A673 (cell line): ENCODE data around the gene MAOA. TPM values are rescaled to one million over a fixed set of nuclear protein-coding genes. Genes with fewer than 3 reads are reported as not detected.

Source experiments
- BruUV-seq: library from RNA; stranded (reverse); fragments of 400-500 nt; replicated peaks from 2 replicates; lab custom pipeline; 2021; lab: Mats Ljungman, UMichigan
- CTCF ChIA-PET: fragments of 300-600 bp; sonication (Branson Sonifier 250); formaldehyde crosslinking; loops from one replicate; lab custom pipeline; 2022; ENCODE audit warnings: antibody characterized with exemption; lab: Charles Lee
- POLR2A ChIA-PET: fragments of 300-600 bp; sonication (Branson Sonifier 250); formaldehyde crosslinking; loops from one replicate; lab custom pipeline; 2022; ENCODE audit warnings: antibody characterized with exemption; ENCODE audit not compliant: low non-redundant PET; lab: Charles Lee
- DNase-seq: peaks from one replicate; pipeline ENCODE4 v3.0.0-alpha.2; 2015; ENCODE audit warnings: low spot score
- H3K27ac ChIP-seq: fragments of 200-600 bp; sonication (generic); 2 replicates; pipeline ENCODE4 v1.5.1; 2016; ENCODE audit warnings: mixed run types, low read depth, mild to moderate bottlenecking, mixed read lengths, antibody characterized with exemption, low read length; ENCODE audit not compliant: poor library complexity, severe bottlenecking
- H3K27me3 ChIP-seq: fragments of 200-600 bp; sonication (generic); replicated peaks from 2 replicates; pipeline ENCODE4 v1.6.1; 2017; ENCODE audit warnings: mixed run types, low read depth, mild to moderate bottlenecking, mixed read lengths, antibody characterized with exemption, low read length; ENCODE audit not compliant: insufficient read depth, poor library complexity
- H3K36me3 ChIP-seq: fragments of 200-600 bp; sonication (generic); 2 replicates; pipeline ENCODE4 v1.6.1; 2016; ENCODE audit warnings: mixed run types, mild to moderate bottlenecking, mixed read lengths, antibody characterized with exemption, low read length; ENCODE audit not compliant: insufficient read depth, poor library complexity, severe bottlenecking
- H3K4me1 ChIP-seq: fragments of 200-600 bp; sonication (generic); 2 replicates; pipeline ENCODE4 v1.6.1; 2017; ENCODE audit warnings: mixed run types, mild to moderate bottlenecking, mixed read lengths, antibody characterized with exemption, low read length; ENCODE audit not compliant: insufficient read depth, poor library complexity, severe bottlenecking
- H3K4me3 ChIP-seq: fragments of 200-600 bp; sonication (generic); 2 replicates; pipeline ENCODE4 v1.5.1; 2016; ENCODE audit warnings: low read depth, mixed run types, mild to moderate bottlenecking, mixed read lengths, low read length; ENCODE audit not compliant: poor library complexity, severe bottlenecking
- H3K9me3 ChIP-seq: fragments of 200-600 bp; sonication (generic); 2 replicates; pipeline ENCODE4 v1.6.1; 2016; ENCODE audit warnings: mixed run types, low read depth, mild to moderate bottlenecking, mixed read lengths, antibody characterized with exemption, low read length; ENCODE audit not compliant: poor library complexity, severe bottlenecking
- CTCF ChIP-seq: fragments of 300-800, 200-600 bp; sonication (generic); conservative IDR thresholded peaks from 2 replicates; pipeline ENCODE4 v1.5.1; 2017; ENCODE audit warnings: low read depth, mild to moderate bottlenecking, antibody characterized with exemption, low read length, moderate library complexity, mixed read lengths
- EZH2 ChIP-seq: fragments of 200-600 bp; sonication (generic); IDR thresholded peaks from 2 replicates; pipeline ENCODE4 v1.6.1; 2017; ENCODE audit warnings: borderline replicate concordance, low read depth, mild to moderate bottlenecking, mixed read lengths, antibody characterized with exemption, low read length; ENCODE audit not compliant: poor library complexity, severe bottlenecking
- intact Hi-C: fragments of 100-400 bp; cut with micrococcal nuclease; formaldehyde crosslinking; loops from one replicate; pipeline ENCODE4 v1.10.0; 2022; ENCODE audit not compliant: unreplicated experiment
- total RNA-seq: library from RNA; stranded (reverse); gene quantifications from 2 replicates; pipeline ENCODE4 v1.2.3, GENCODE V29; 2021

MAOA gene
- total RNA-seq, 1 experiment from 2014 or later = 6.1 TPM

GRCh38 chrX:43633757-43634156 is 22.3 kb upstream of the MAOA start:
- DNase-seq = no peak
- intact Hi-C loops = no loop called here
- no TSS peak for BruUV-seq
- Histone ChIP-seq H3K27me3 (peaks cover 5% of the 10 kb centered on the region), H3K27ac (no peak overlapping the region), H3K9me3 (no peaks in the 10 kb centered on the region), H3K36me3 (no peaks in the 10 kb centered on the region), H3K4me1 (no peaks in the 10 kb centered on the region), H3K4me3 (no peak overlapping the region)
- CTCF ChIA-PET = no interaction called here
- POLR2A ChIA-PET = no interaction called here
- TF ChIP-seq CTCF (no peak), EZH2 (no peak)

GRCh38 chrX:43640482-43640881 is 15.6 kb upstream of the MAOA start:
- Histone ChIP-seq H3K36me3 (no peaks in the 10 kb centered on the region), H3K4me3 (no peak overlapping the region), H3K27ac (no peak overlapping the region), H3K4me1 (no peaks in the 10 kb centered on the region), H3K9me3 (no peaks in the 10 kb centered on the region), H3K27me3 (peaks cover 5% of the 10 kb centered on the region)
- TF ChIP-seq CTCF (no peak), EZH2 (no peak)
- DNase-seq = no peak
- intact Hi-C loops = no loop called here
- POLR2A ChIA-PET = no interaction called here
- CTCF ChIA-PET = no interaction called here
- no TSS peak for BruUV-seq

GRCh38 chrX:43641691-43642090 is 14.4 kb upstream of the MAOA start:
- ChIA-PET CTCF (no interaction called here), POLR2A (no interaction called here)
- no peak for DNase-seq
- no peaks in the 10 kb centered on the region for H3K4me1 ChIP-seq
- H3K9me3 ChIP-seq = no peaks in the 10 kb centered on the region
- TF ChIP-seq CTCF (no peak), EZH2 (no peak)
- intact Hi-C loops = no loop called here
- H3K27me3 ChIP-seq = peaks cover 5% of the 10 kb centered on the region
- no peak overlapping the region for H3K4me3 ChIP-seq
- no TSS peak for BruUV-seq
- H3K36me3 ChIP-seq = no peaks in the 10 kb centered on the region
- H3K27ac ChIP-seq = no peak overlapping the region
